Stimulated activated CD4-positive, alpha-beta T cell treated with anti-CD3 and anti-CD28 coated beads, Interleukin-2, amount 100 ng/mL, for 24 hours (primary cell): ENCODE measurements around the gene TMEM86A.
"Not testable (repeated sequence)": the region's sequence is repeated elsewhere in the genome, so short reads cannot be mapped to it uniquely, and the experiment has no call there.

Experiments
- DNase-seq, 2 donors: peaks; one replicate each; pipeline ENCODE4 v3.0.0-alpha.2; 2020

Gene TMEM86A, protein sequence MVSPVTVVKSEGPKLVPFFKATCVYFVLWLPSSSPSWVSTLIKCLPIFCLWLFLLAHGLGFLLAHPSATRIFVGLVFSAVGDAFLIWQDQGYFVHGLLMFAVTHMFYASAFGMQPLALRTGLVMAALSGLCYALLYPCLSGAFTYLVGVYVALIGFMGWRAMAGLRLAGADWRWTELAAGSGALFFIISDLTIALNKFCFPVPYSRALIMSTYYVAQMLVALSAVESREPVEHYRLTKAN

GRCh38 chr11:18698341-18699268, at the start of gene TMEM86A:
TMEM86A (plus strand) TSS chr11:18698779; CDS start chr11:18698887, 108 bp downstream.
- peak; percentile 90 to 94 for DNase-seq

DNA sequence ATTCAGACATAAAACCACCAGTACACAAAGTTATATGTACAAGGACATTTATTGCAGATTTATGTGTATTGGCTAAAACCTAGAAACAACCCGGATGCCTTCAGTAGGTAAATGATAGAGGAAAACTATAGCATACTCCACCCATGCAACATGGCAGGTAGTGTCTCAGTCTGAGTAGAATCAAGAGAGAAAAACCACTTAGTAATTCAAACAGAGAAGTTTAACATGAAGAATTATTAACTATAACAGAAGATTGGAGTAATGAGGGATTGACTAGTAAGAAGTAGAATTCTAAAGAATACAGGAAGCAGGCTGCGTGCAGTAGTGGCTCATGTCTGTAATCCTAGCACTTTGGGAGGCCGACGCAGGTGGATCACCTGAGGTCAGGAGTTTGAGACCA, 48.2 kb upstream of the TMEM86A start:
- no peak for DNase-seq

DNA sequence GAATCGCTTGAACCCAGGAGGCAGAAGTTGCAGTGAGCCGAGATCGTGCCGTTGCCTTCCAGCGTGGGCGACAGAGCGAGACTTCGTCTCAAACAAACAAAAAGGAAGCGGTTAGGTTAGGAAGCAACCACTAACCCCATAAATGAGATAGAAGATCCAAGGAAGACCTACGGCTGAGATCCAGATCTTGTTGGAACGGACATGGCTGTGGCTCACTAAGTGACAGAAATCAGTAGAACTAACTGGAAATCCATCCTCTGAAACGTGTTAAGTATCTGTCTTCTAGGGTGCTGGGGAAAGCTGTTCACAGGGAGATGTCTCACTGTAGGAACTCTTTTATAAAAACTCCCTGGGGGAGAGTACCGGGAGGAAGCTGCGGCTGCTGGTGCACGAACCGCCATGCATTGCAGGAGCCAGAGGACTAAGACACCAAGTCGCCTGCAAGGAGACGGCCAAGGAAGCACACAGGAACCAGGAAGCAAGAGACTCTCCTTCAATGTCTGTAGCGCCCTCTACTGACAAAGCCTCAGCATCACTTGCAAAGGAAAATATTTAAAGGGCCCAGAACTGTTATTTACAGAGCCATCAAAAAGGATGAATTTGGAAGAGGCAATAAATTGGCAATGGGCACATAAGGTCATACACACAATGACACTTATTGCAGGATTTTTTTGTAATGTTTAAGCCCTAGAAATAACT, 47.6 kb upstream of the TMEM86A start:
- peak; percentile 34 to 41 for DNase-seq

GRCh38 chr11:18657673-18658072, 40.9 kb upstream of the TMEM86A start:
- no peak for DNase-seq

- not testable (repeated sequence) for DNase-seq
Observed at GRCh38 chr11:18665353-18665872, 33.2 kb upstream of the TMEM86A start.

DNA sequence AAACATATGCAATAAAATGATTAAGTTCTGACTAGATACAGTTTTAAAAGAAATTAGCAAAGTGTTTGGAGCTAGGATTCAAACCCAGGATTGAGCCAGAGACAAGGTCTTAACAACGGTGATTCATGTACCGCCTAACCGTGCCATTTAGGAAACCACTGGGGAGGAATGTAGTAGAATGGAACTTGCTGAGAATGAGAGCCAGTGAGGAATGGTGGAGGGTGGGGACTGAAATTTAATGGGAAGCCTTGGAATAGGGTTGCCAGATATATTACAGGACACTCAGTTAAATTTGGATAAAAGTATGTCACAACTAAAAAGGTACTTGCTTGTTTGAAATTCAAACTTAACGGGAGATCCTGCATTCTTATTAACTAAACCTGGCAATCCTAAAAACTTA, 30.4 kb upstream of the TMEM86A start:
- no peak for DNase-seq

GRCh38 chr11:18669219-18669596, 29.4 kb upstream of the TMEM86A start:
- DNase-seq = peak; percentile 10 to 26

GRCh38 chr11:18669711-18670110, 28.9 kb upstream of the TMEM86A start:
- no peak for DNase-seq

DNA sequence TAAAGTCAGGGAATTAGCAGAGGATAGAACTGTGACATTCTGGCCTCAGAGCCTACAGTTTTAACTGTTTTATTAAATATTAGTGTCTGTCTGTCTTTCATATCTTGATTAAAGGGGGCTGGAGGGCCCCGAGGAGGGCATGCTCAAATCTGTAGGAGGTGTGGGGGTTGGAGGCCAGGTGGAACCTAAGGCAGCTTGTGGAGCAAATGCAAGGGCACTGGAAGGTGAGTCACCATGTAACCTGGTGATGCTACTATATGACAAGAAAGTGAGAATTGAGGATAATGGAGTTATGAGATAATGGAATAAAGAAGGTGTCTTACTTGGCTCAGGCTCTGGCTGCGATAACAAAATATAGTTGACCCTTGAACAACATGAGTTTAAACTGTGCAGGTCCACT, 27.3 kb upstream of the TMEM86A start:
- peak; percentile 9 to 28 for DNase-seq

- peak; percentile 8 to 31 for DNase-seq
Observed at GRCh38 chr11:18672209-18672608, 26.4 kb upstream of the TMEM86A start.

DNA sequence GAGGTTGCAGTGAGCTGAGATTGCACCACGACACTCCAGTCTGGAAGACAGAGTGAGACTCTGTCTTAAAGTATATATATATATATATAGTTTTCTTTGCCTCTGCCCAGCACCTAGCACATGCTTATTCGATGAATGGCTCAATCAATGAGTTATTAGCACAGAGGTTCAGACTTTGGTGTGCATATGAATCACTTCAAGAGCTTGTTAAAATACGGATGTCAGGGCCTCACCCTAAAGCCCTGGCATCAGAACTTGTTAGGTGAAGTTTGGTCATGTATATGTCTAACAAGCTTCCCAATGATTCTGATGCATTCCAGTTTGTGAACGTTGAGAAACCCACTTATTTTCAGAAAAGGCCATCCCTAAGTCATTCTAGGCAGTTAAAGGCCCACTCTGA, 21.8 kb upstream of the TMEM86A start:
- DNase-seq = no peak

DNA sequence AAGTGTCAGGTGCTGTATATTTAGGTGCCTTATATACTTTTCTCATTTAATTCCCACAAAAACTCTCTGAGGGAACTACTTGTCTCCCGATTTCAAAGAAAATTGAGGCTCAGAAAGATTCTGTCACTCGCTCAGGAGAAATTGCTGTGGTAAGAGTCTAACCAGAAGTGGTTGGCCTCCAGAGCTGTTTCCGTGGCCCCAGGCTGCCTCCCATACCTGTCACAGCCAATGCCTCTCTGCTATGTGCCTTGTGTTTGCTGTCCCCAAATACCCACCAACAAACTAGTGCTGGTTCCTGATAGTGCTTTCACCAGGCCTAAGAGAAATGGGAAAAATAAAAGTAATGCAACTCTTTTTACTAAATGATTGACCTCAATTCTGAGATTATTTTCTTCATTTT, 21.0 kb upstream of the TMEM86A start:
- DNase-seq = no peak

GRCh38 chr11:18681949-18682348, 16.6 kb upstream of the TMEM86A start:
- DNase-seq = not testable (repeated sequence)

- DNase-seq = no peak
Observed at GRCh38 chr11:18682466-18682865, 16.1 kb upstream of the TMEM86A start.

DNA sequence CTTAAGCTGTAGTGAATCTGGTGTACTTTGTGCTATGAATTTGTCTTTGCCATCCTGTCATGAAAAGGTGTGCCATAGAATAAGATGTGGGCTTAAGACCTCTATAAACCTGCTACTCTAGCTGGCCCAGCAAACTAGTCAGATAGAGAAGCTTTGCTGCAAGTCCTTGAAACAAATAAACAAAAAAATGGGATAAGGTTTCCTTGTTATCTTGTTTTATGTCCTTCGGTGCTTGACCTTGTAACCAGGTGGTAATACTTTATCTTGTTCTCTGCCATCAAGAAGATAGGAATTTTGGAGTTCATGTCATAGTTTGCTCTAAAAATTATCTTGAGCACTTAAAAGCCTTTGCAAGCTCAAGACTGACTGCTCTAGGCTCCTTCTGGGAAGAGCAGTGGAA, 14.3 kb upstream of the TMEM86A start:
- no peak for DNase-seq

DNA sequence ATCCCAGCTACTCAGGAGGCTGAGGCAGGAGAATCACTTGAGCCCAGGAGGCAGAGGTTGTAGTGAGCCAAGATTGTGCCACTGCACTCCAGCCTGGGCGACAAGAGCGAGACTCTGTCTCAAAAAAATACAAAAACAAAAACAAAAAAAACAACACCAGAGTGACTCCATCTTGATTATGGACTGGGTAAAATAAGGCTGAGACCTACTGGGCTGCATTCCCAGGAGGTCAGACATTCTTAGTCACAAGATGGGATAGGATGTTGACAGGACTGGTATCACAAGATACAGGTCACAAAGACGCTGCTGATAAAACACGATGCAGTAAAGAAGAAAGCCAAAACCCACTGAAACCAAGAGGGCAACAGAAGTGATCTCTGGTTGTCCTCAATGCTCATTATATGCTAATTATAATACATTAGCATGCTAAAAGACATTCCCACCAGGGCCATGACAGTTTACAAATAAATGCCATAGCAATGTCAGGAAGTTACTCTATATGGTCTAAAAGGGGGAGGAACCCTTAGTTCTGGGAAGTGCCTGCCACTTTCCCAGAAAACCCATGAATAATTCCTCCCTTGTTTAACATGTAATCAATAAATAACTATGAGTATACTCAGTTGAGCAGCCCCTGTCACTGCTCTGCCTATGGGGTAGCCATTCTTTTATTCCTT, 7.0 kb upstream of the TMEM86A start:
- DNase-seq = not testable (repeated sequence)

DNA sequence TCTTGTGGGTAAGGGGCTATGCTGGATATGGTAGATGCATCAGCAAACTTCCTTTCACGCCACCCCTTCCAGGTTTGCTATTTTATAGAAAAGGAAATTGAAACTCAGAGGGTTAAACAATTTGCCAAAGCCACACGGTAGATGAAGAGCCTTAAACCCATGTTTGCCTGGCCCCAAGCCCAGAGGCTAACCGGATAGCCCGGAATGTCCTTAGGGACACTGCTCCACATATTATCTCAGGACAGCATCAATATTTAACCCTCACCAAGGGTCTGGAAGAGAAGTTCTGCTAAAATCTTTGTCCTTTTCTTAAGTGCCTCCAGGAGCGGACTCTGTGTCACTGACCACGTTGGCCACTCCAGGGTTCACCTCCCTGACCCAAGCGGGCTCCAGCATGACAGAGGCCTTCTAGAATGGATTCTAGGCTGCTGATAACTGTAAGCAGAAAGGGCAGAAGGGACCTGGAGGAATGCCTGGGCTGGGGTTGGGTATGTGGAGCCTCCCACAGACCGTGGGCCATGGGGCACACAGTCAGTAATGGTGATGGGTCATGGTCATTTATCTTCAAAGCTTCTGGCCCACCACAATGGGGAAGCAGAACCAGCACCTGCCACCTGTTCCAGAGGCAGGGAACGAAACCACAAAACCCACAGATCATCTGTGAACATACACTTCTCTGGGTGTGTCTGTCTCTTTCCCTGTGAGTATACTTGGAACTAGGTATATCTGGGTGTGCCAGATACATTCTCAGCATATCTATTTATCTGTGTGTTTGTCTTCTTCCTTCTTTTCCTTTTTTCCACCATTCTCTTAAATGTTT, 5.4 kb upstream of the TMEM86A start:
- no peak for DNase-seq

DNA sequence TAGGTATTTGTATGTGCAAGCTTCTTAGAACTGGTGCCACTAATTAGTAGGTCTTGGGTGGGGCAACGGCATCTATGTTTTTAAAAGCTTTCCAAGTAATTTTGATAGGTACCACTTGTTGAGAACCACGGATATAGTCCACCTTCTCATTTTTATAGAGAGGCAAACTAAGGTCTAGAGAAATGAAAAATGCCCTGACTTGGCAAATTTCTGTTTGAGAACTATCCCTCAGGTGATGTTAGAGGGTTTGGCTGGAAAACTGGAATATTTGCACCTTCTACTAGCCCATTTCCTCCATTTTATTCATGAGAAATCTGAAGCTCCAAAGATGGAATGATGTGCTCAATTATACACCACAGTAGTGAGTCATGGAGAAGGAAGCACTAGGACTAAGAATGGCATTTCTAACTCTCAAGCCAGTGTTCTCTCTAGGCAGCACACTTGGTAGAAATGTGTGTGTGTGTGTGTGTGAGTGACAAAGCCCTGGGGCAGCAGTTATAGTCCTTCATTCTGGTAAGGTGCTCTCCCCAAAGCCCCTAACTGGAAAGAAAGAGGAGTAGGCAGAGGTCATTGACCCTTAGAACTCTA, 1.8 kb upstream of the TMEM86A start:
- DNase-seq = no peak

DNA sequence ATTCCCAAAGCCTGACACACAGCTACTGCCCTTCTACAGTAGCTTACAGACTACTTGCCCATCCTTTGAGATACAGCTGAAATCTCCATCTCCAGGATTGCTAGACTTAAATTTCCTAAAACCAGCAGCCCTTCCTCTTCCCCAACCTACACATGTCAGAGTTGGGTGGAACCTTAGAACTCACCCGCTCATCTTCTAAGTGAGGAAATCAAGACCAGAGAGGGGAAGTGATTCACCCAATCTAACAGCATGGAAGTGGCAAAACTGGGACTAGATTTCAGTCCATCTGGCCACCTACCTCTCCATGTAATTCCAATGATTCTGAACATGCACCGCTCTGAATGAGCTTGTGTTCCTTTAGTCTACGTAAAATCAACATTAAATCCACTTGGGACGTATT, 1.0 kb upstream of the TMEM86A start:
- DNase-seq = no peak

GRCh38 chr11:18699269-18699596, 654 bp downstream of the TMEM86A start:
- no peak for DNase-seq

GRCh38 chr11:18699848-18700261, 1.3 kb downstream of the TMEM86A start:
- no peak for DNase-seq

GRCh38 chr11:18700375-18700774, 1.8 kb downstream of the TMEM86A start:
- DNase-seq = no peak
